Measurements from ENCODE around the gene GADD45GIP1.

DNA sequence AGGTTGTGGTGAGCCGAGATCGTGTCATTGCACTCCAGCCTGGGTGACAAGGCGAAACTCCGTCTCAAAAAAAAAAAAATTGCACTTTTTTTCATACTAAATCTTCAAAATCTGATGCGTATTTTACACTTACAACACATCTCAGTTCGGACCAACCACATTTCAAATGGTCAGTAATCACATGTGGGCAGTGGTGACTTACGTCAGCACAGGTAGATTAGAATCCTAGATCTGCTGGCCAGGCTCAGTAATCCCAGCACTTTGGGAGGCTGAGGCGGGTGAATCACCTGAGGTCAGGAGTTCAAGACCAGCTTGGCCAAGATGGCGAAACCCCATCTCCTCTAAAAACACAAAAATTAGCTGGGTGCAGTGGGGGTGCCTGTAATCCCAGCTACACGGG, 22.0 kb downstream of the GADD45GIP1 start:
- TF ChIP-seq, protein P1, sequence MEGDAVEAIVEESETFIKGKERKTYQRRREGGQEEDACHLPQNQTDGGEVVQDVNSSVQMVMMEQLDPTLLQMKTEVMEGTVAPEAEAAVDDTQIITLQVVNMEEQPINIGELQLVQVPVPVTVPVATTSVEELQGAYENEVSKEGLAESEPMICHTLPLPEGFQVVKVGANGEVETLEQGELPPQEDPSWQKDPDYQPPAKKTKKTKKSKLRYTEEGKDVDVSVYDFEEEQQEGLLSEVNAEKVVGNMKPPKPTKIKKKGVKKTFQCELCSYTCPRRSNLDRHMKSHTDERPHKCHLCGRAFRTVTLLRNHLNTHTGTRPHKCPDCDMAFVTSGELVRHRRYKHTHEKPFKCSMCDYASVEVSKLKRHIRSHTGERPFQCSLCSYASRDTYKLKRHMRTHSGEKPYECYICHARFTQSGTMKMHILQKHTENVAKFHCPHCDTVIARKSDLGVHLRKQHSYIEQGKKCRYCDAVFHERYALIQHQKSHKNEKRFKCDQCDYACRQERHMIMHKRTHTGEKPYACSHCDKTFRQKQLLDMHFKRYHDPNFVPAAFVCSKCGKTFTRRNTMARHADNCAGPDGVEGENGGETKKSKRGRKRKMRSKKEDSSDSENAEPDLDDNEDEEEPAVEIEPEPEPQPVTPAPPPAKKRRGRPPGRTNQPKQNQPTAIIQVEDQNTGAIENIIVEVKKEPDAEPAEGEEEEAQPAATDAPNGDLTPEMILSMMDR (conservative IDR thresholded peaks at IDR 0.05), result no peak
- no peak for TF ChIP-seq ZFX (IDR thresholded peaks at IDR 0.05)
